GM12865 (cell line): ENCODE data around the gene ABHD16A.
A peak's percentile ranks its signal among the peaks of the same experiment; 100 is the strongest.

Experiments
- DNase-seq: peaks from one replicate; pipeline ENCODE4 v3.0.0; 2010; ENCODE audit warnings: low read depth
- H3K4me3 ChIP-seq: 2 replicates; pipeline ENCODE4 v1.5.1; 2011; ENCODE audit warnings: mild to moderate bottlenecking, low read depth, low read length, control low read depth
- CTCF ChIP-seq: IDR thresholded peaks from 2 replicates; pipeline ENCODE4 v1.5.1; 2011; ENCODE audit warnings: low read length, control low read depth, low read depth, inconsistent platforms; ENCODE audit not compliant: insufficient read depth; ENCODE audit errors: missing control alignments

Gene ABHD16A

DNA sequence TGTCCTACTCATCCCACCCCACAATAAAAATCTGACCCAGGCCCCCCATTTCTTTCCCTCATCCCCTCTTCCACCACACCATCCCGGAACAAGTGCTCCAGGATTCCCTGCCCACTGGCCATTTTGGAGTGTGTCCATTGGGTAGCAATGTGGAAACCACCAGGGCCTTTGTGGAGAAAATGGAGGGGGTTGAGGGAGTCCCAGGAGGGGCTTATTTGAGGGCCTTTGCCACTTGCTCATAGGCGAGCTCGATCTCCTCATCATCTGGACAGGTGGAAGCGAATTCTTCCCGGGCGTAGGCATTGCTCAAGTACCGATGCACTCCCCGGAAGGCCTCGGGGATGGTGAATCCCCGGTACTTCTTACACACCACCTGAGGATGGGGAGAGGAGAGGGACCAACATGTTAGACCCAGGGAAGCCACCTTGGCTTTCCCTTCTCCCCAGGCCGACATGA, 27.5 kb upstream of the ABHD16A start:
- DNase-seq = no peak
- no peak for TF ChIP-seq CTCF
- H3K4me3 ChIP-seq = no peak overlapping the region

GRCh38 chr6:31729979-31730630, 27.0 kb upstream of the ABHD16A start:
- DNase-seq = peak; percentile 78
- H3K4me3 ChIP-seq = peak overlapping the region; percentile 49
- TF ChIP-seq CTCF = no peak

GRCh38 chr6:31729515-31729978, 26.4 kb upstream of the ABHD16A start:
- DNase-seq = peak; percentile 88
- peak; percentile 75 for TF ChIP-seq CTCF

GRCh38 chr6:31728767-31729514, 25.8 kb upstream of the ABHD16A start, which contains the start of gene DDAH2:
Gene DDAH2, minus strand, starts transcription at chr6:31729299. Its CDS starts 138 bp downstream, at chr6:31729161.
- no peak for DNase-seq
- peak within 1 kb of the TSS; percentile 49 for H3K4me3 ChIP-seq
- TF ChIP-seq CTCF = no peak

More at GRCh38 chr6:31729515-31729978, 26.4 kb upstream of the ABHD16A start:
- peak overlapping the region; percentile 49 for H3K4me3 ChIP-seq

- TF ChIP-seq CTCF = no peak
- peak; percentile 83 for DNase-seq
- H3K4me3 ChIP-seq = no peak overlapping the region
Measured at GRCh38 chr6:31727717-31728671, 24.9 kb upstream of the ABHD16A start.

DNA sequence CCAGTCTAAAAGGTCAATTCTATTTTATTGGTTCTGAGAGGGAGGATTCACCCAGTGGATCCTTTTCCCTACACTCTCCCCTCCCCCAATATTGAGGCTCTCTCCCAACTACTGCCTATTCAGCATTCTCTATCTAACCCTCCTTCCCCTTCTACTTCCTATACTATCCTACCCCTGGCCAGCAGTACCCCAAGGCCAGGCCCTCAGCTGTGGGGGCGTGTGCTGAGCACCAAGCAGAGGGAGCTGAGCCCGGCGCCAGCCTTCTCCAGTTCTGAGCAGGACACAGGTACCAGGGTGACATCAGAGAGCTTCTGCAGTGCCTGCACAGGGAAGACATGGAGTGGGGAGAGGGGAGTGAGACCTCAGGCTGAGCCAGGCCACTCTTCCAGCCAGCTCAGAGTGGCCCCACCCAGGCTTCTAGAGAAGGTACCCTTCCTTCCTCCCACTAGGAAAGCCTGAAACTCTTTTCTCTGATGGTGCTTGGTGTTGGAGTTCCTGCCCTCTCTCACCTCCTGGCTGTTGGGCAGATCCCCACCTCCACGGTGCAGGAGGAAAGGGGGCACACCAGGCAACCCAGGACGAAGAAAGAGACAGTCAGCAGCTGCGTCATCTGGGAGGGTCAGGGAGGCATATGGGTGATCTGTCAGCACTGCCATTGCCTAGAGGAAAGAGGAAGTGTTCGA, 24.1 kb upstream of the ABHD16A start:
- no peak for DNase-seq
- TF ChIP-seq CTCF = no peak
- H3K4me3 ChIP-seq = no peak overlapping the region
